Stimulated activated CD4-positive, alpha-beta T cell treated with anti-CD3 and anti-CD28 coated beads, TNF-alpha, amount 100 ng/mL, for 1 hour (primary cell): ENCODE results near the gene OR10T2.
"Not testable (repeated sequence)": the region's sequence is repeated elsewhere in the genome, so short reads cannot be mapped to it uniquely, and the experiment has no call there.

Source experiments
- DNase-seq, 3 donors: peaks; one replicate each; pipeline ENCODE4 v3.0.0-alpha.2; 2020; ENCODE audit warnings: low read depth in 3 of 3, low spot score in 1 of 3

Gene OR10T2

GRCh38 chr1:158356616-158357015, 42.6 kb downstream of the OR10T2 start:
- no peak for DNase-seq

- DNase-seq = no peak
Measured at GRCh38 chr1:158355773-158356285, 43.4 kb downstream of the OR10T2 start.

GRCh38 chr1:158354255-158354654, 45.0 kb downstream of the OR10T2 start:
- DNase-seq = no peak

- no peak for DNase-seq
Measured at GRCh38 chr1:158353303-158354075, 45.8 kb downstream of the OR10T2 start, which contains the start of gene CD1E. CD1E (plus strand) TSS chr1:158353894; CDS start chr1:158353989, 95 bp downstream.

GRCh38 chr1:158348946-158349345, 50.3 kb downstream of the OR10T2 start:
- not testable (repeated sequence) for DNase-seq
